Thymus (tissue), 14 donors: Measurements from ENCODE around the gene C14orf93. TPM values are rescaled to one million over a fixed set of nuclear protein-coding genes. Genes with fewer than 3 reads are reported as not detected.

Experiments
- DNase-seq, 9 donors: peaks; one replicate each; pipeline ENCODE4 v3.0.0-alpha.2; 2013; ENCODE audit warnings: low spot score in 9 of 9, low read depth in 6 of 9, missing footprints in 1 of 9
- H3K27ac ChIP-seq, 2 donors: one replicate each; pipeline ENCODE4 v1.5.1; 2013; ENCODE audit warnings: control low read depth in 1 of 2, low read depth in 1 of 2, low read length in 1 of 2, mild to moderate bottlenecking in 1 of 2, moderate library complexity in 1 of 2
- H3K27me3 ChIP-seq, 2 donors: one replicate each; pipeline ENCODE4 v1.5.1; 2013; ENCODE audit warnings: low read length in 1 of 2; ENCODE audit not compliant: control insufficient read depth in 2 of 2, insufficient read depth in 1 of 2
- H3K36me3 ChIP-seq, 2 donors: one replicate each; pipeline ENCODE4 v1.5.1; 2013; ENCODE audit warnings: low read length in 1 of 2, mild to moderate bottlenecking in 1 of 2, moderate library complexity in 1 of 2; ENCODE audit not compliant: control insufficient read depth in 2 of 2, insufficient read depth in 2 of 2
- H3K4me1 ChIP-seq, 2 donors: one replicate each; pipeline ENCODE4 v1.5.1; 2013; ENCODE audit warnings: low read length in 2 of 2; ENCODE audit not compliant: control insufficient read depth in 2 of 2, insufficient read depth in 2 of 2
- H3K4me3 ChIP-seq, 2 donors: one replicate each; pipeline ENCODE4 v1.5.1; 2013; ENCODE audit warnings: low read length in 2 of 2, control low read depth in 1 of 2, mild to moderate bottlenecking in 1 of 2
- H3K9me3 ChIP-seq, 2 donors: one replicate each; pipeline ENCODE4 v1.5.1; 2013; ENCODE audit warnings: low read length in 1 of 2, mild to moderate bottlenecking in 1 of 2; ENCODE audit not compliant: control insufficient read depth in 2 of 2, insufficient read depth in 1 of 2
- WGBS: extraction: QIAGEN DNeasy Blood & Tissue Kit; methylation state at CpG from one replicate; pipeline ENCODE4 v1.1.7; 2013; 5-methylcytosine and 5-hydroxymethylcytosine counted together
- long read RNA-seq, 10 donors: transcript quantifications; one replicate each; lab custom pipeline, GENCODE V29; 2026
- polyA plus RNA-seq: library from polyadenylated mRNA; stranded (reverse); fragments of 200-250 nt; gene quantifications from one replicate; pipeline ENCODE4 v1.2.3, GENCODE V29; 2013
- total RNA-seq: library from RNA; stranded (reverse); fragments of 120-200 nt; gene quantifications from one replicate; pipeline ENCODE4 v1.2.4, GENCODE V29; 2013
- donor health status: healthy.

The C14orf93 gene, protein sequence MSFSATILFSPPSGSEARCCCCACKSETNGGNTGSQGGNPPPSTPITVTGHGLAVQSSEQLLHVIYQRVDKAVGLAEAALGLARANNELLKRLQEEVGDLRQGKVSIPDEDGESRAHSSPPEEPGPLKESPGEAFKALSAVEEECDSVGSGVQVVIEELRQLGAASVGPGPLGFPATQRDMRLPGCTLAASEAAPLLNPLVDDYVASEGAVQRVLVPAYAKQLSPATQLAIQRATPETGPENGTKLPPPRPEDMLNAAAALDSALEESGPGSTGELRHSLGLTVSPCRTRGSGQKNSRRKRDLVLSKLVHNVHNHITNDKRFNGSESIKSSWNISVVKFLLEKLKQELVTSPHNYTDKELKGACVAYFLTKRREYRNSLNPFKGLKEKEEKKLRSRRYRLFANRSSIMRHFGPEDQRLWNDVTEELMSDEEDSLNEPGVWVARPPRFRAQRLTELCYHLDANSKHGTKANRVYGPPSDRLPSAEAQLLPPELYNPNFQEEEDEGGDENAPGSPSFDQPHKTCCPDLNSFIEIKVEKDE
- total RNA-seq (23.8 TPM), polyA plus RNA-seq (17.5 TPM)
- long read RNA-seq, donor 1: 0 reads
- long read RNA-seq, donor 2: 0 reads
- long read RNA-seq, donor 3, partial matches to known transcripts: 11 of 12 reads
- long read RNA-seq, donor 3, other reads (novel, unspliced or antisense): 0 of 12 reads
- long read RNA-seq, donor 4, partial matches to known transcripts: 0 of 2 reads
- long read RNA-seq, donor 4, other reads (novel, unspliced or antisense): 0 of 2 reads
- long read RNA-seq, donor 5, partial matches to known transcripts: 5 of 6 reads
- long read RNA-seq, donor 5, other reads (novel, unspliced or antisense): 0 of 6 reads
- long read RNA-seq, donor 6, partial matches to known transcripts: 6 of 7 reads
- long read RNA-seq, donor 6, other reads (novel, unspliced or antisense): 0 of 7 reads
- long read RNA-seq, donor 7: 0 reads
- long read RNA-seq, donor 8, partial matches to known transcripts: 0 of 2 reads
- long read RNA-seq, donor 8, other reads (novel, unspliced or antisense): 0 of 2 reads
- long read RNA-seq, donor 9, partial matches to known transcripts: 0 of 3 reads
- long read RNA-seq, donor 9, other reads (novel, unspliced or antisense): 0 of 3 reads
- long read RNA-seq, donor 10, partial matches to known transcripts: 0 of 1 reads
- long read RNA-seq, donor 10, other reads (novel, unspliced or antisense): 0 of 1 reads

- peak within 1 kb of the TSS; percentile 59 to 77 for H3K4me3 ChIP-seq
Measured at GRCh38 chr14:23009939-23010726, at the start of gene C14orf93. TSS of gene C14orf93 (minus strand) at chr14:23010143. CDS start at chr14:22999023, 11,120 bp downstream.

GRCh38 chr14:23058654-23059504 is 48.9 kb upstream of the C14orf93 start:
- peaks cover 54 to 58% of the 10 kb centered on the region in 2 donors for H3K36me3 ChIP-seq
- peaks cover 0 to 12% of the 10 kb centered on the region in 2 donors for H3K27me3 ChIP-seq
- peaks cover 15 to 24% of the 10 kb centered on the region in 2 donors for H3K4me1 ChIP-seq
- H3K4me3 ChIP-seq: no peak overlapping the region
- H3K9me3 ChIP-seq: peaks cover 0 to 1% of the 10 kb centered on the region in 2 donors
- 98% methylated on average over 32 of the region's 32 CpGs for WGBS
- no peak overlapping the region for H3K27ac ChIP-seq
- no peak for DNase-seq

More at GRCh38 chr14:23009939-23010726, at the start of gene C14orf93:
- 5% methylated on average over 40 of the region's 40 CpGs for WGBS
- Histone ChIP-seq H3K9me3 (no peaks in the 10 kb centered on the region), H3K36me3 (no peaks in the 10 kb centered on the region), H3K4me1 (peaks cover 13 to 27% of the 10 kb centered on the region in 2 donors), H3K27me3 (no peaks in the 10 kb centered on the region), H3K27ac (peak within 1 kb of the TSS; percentile 88 to 91)
- DNase-seq: peak in 7 of 9 donors; percentile 64 to 87 (median 74)

DNA sequence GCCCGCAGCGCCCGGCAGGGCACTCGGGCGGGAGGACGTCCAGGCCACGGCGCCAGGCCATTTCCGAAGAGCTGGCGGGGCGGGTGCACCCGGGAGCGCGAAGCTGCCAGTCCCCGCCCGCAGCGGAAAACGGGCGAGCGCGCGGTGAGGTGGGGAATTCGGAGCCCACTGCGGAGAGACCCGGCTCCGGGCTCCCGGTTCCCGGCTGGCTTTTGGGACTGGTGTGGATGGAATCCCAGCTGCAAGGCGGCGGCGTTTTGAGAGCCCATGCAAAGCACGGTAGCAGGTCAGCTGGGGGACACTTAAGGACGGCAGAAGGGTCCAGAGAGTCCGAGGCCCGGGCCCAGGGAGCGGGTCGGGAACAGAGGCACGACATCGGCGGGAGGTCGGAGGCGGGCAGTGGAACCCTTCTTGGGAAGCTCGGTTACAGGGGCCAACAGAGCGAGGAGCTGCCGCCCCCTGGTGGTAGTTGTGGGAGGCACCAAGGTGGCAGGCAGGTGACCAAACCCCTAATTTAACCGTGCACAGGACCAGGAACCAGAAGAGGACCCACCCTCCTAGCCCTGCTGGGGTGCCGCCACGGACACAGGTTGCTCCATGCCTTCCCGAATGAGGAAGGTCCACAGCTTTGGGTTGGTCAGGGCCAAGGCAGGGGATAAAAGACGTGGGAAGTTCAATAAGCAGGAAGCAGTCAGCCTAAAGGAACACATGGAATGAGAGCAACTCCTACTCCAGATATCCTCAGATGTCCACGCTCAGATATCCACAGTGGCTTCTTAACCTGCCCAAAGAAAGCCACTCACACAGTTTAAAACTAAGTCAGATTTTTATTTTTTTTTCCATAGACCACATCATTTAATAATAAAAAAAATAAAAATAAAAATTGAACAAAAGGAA is 48.1 kb upstream of the C14orf93 start:
- H3K9me3 ChIP-seq: peaks cover 0 to 1% of the 10 kb centered on the region in 2 donors
- H3K27me3 ChIP-seq: peaks cover 0 to 12% of the 10 kb centered on the region in 2 donors
- H3K27ac ChIP-seq: peak overlapping the region in 1 of 2 donors; percentile 31
- peak overlapping the region; percentile 62 to 77 for H3K4me3 ChIP-seq
- H3K36me3 ChIP-seq: peaks cover 45 to 55% of the 10 kb centered on the region in 2 donors
- DNase-seq: peak; percentile 65 to 91 (median 82)
- 4% methylated on average over 51 of the region's 51 CpGs for WGBS
- H3K4me1 ChIP-seq: peaks cover 15 to 24% of the 10 kb centered on the region in 2 donors

- peak within 1 kb of the TSS in 1 of 2 donors; percentile 31 for H3K27ac ChIP-seq
- WGBS: 2% methylated on average over 73 of the region's 73 CpGs
Measured at GRCh38 chr14:23056956-23057756, 47.2 kb upstream of the C14orf93 start, which contains the start of gene CDH24. TSS of gene CDH24 (minus strand) at chr14:23057520. CDS start at chr14:23055733, 1,787 bp downstream.

DNA sequence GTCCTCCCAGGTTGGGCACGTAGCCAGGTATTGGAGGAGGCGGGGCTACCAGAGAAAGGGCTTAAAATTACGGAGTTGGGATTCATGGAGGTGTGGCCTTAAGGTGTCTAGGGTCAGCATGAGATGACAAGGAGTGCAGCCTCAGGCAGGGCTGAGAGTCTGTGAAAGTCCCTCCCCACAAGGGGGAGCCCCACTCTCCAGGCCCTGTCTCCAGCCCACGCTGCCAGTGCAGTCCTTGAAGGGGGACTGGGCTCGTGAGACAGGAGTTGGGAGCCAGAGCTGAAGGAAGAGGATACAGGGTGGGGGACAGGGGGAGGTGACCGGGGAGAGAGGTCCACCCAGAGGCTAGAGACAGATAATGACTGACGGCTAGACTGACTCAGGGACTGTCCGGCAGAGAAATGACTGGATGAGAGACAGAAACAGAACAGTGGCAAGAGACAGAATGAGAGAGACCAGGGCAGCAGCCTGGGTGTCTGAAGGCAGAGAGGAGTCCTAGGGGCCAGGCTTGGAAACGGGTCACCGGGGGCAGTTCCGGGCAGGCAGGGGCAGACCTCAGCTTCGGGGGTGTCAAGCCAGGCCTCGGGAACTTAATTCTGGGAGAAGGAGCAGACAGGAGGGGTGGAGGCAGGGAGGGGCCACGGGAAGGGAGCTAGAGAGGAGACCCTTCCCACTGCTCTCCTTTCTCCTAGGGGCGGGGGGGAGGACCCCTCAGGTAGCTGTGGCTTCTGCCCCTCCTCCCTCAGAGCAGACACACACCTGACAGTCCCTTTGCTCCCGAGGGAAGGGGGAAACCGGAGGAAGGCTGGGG is 46.4 kb upstream of the C14orf93 start:
- DNase-seq: peak in 6 of 9 donors; percentile 41 to 81 (median 64)
- H3K36me3 ChIP-seq: peaks cover 30 to 45% of the 10 kb centered on the region in 2 donors
- H3K4me1 ChIP-seq: peaks cover 15 to 29% of the 10 kb centered on the region in 2 donors
- peak overlapping the region; percentile 49 to 77 for H3K4me3 ChIP-seq
- 17% methylated on average over 17 of the region's 17 CpGs for WGBS
- peaks cover 0 to 12% of the 10 kb centered on the region in 2 donors for H3K27me3 ChIP-seq
- H3K27ac ChIP-seq: no peak overlapping the region
- peaks cover 0 to 1% of the 10 kb centered on the region in 2 donors for H3K9me3 ChIP-seq

More at GRCh38 chr14:23056956-23057756, 47.2 kb upstream of the C14orf93 start, which contains the start of gene CDH24:
- Histone ChIP-seq H3K9me3 (peaks cover 0 to 1% of the 10 kb centered on the region in 2 donors), H3K36me3 (peaks cover 37 to 48% of the 10 kb centered on the region in 2 donors), H3K4me1 (peaks cover 15 to 25% of the 10 kb centered on the region in 2 donors), H3K4me3 (peak within 1 kb of the TSS; percentile 62 to 77), H3K27me3 (peaks cover 0 to 12% of the 10 kb centered on the region in 2 donors)
- DNase-seq: peak in 4 of 9 donors; percentile 38 to 82 (median 72)

- no peak overlapping the region for H3K4me3 ChIP-seq
- peaks cover 15 to 29% of the 10 kb centered on the region in 2 donors for H3K4me1 ChIP-seq
- H3K9me3 ChIP-seq: peaks cover 0 to 1% of the 10 kb centered on the region in 2 donors
- H3K27ac ChIP-seq: no peak overlapping the region
- DNase-seq: no peak
- H3K36me3 ChIP-seq: peaks cover 24 to 38% of the 10 kb centered on the region in 2 donors
- 91% methylated on average over 6 of the region's 6 CpGs for WGBS
- peaks cover 0 to 12% of the 10 kb centered on the region in 2 donors for H3K27me3 ChIP-seq
Measured at GRCh38 chr14:23055621-23056144, 45.7 kb upstream of the C14orf93 start.
